Upper lobe of right lung (tissue), 1 donor: ENCODE results near the gene DNAJC1. TPM values are rescaled to one million over a fixed set of nuclear protein-coding genes. Genes with fewer than 3 reads are reported as not detected.

Source experiments
- ATAC-seq: fragments of 200-7000 bp; cut with Tn5 transposase; one replicate; pipeline ENCODE4 v1.9.1; 2020; ENCODE audit warnings: mild to moderate bottlenecking, moderate library complexity
- DNase-seq: peaks from one replicate; pipeline ENCODE4 v3.0.0-alpha.2; 2020
- H3K27ac ChIP-seq: fragments of 200-600 bp; one replicate; pipeline ENCODE4 v1.8.0; 2022
- H3K27me3 ChIP-seq: fragments of 200-600 bp; one replicate; pipeline ENCODE4 v1.8.0; 2022; ENCODE audit warnings: mild to moderate bottlenecking
- H3K36me3 ChIP-seq: fragments of 200-600 bp; one replicate; pipeline ENCODE4 v1.8.0; 2022
- H3K4me1 ChIP-seq: fragments of 200-600 bp; one replicate; pipeline ENCODE4 v1.8.0; 2022
- H3K4me3 ChIP-seq: fragments of 200-600 bp; one replicate; pipeline ENCODE4 v1.8.0; 2022; ENCODE audit warnings: mild to moderate bottlenecking
- H3K9me3 ChIP-seq: fragments of 200-600 bp; one replicate; pipeline ENCODE4 v1.8.0; 2022
- CTCF ChIP-seq: fragments of 200-600 bp; IDR thresholded peaks from one replicate; pipeline ENCODE4 v1.8.0; 2022; ENCODE audit warnings: antibody characterized with exemption
- intact Hi-C: fragments of 100-400 bp; cut with DNase I; formaldehyde crosslinking; loops from one replicate; pipeline ENCODE4 v1.11.0; 2022
- total RNA-seq: library from RNA; stranded (reverse); fragmentation: NEBNext Ultra II Directional; extraction: Animal tissue kit (Norgen Biotek cat#: 25700); gene quantifications from one replicate; pipeline ENCODE4 v1.2.1, GENCODE V29; 2021
- donor health status: DM: no; HTN: yes; CAD: no; lungs with severe emphysema.

The DNAJC1 gene
- total RNA-seq, 1 donor from 2014 or later, result 32.7 TPM

DNA sequence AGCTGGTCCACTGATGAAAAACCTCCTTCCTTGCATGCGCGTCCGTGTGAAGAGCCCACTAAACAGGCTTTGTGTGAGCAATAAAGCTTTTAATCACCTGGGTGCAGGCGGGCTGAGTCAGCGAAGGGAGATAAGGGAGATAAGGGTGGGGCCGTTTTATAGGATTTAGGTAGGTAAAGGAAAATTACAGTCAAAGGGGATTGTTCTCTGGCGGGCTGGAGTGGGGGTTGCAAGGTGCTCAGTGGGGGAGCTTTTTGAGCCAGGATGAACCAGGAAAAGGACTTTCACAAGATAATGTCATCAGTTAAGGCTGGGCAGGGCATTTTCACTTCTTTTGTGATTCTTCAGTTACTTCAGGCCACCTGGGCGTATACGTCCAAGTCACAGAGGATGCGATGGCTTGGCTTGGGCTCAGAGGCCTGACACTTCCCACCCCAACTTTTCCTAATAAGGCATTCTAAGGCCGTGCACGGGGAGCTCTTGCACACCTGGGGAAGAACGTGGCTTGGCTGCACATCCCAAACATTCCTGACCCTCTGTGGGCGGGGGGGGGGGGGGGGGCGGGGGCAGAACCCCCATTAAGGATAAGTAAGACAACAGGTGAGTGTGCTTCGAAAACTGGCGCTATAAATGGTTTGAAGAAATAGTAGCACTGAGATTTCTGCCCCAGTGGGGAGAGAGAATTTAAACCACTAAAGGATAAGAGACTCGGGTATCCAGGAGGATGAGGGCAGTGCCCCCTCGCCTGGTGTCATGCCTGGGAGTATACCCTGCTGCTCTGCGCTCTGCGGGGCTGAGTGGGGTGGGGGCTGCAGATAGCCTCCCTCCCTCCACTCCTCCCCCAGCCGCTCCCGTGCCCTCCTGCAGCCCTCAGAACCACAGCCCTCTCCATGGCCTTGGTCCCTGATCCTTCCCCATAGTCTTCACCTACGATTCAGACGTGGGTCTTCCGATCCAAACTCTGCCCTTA lies 251.9 kb downstream of the DNAJC1 start:
- no peak for DNase-seq
- ATAC-seq, result no peak
- Histone ChIP-seq H3K36me3 (peaks cover 5% of the 10 kb centered on the region), H3K27ac (no peak overlapping the region), H3K4me1 (no peaks in the 10 kb centered on the region), H3K4me3 (no peak overlapping the region), H3K9me3 (no peaks in the 10 kb centered on the region), H3K27me3 (no peaks in the 10 kb centered on the region)
- intact Hi-C loops, result no loop called here
- TF ChIP-seq CTCF, result no peak

GRCh38 chr10:21750424-21750823 lies 253.1 kb downstream of the DNAJC1 start:
- H3K9me3 ChIP-seq, result no peaks in the 10 kb centered on the region
- no peak for ATAC-seq
- TF ChIP-seq CTCF, result no peak

DNA sequence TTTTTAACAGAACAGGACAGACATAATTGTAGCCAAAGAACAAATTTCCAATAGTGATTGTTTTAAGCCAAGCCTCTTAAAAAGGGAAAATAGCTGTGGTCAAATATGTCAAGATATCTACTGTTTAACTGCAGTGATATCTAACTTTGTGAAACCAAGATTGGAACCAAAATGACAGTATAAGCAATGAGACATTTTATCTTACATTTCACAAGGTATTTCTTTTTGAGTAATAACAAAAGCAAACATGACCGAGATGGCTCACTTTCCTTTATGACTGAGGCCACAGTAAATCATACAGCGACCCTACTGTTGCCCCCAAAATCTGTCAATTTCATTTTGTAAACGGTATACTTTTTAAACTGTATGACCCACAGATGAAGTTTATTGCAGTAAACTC lies 253.7 kb downstream of the DNAJC1 start:
- peaks cover 1% of the 10 kb centered on the region for H3K36me3 ChIP-seq
- no peak overlapping the region for H3K27ac ChIP-seq
- no peak for ATAC-seq
- intact Hi-C loops, result no loop called here
- H3K27me3 ChIP-seq, result no peaks in the 10 kb centered on the region
- H3K9me3 ChIP-seq, result no peaks in the 10 kb centered on the region
- no peak overlapping the region for H3K4me3 ChIP-seq
- DNase-seq, result no peak
- no peak for TF ChIP-seq CTCF
- H3K4me1 ChIP-seq, result no peaks in the 10 kb centered on the region

More at GRCh38 chr10:21750424-21750823, 253.1 kb downstream of the DNAJC1 start:
- Histone ChIP-seq H3K4me3 (no peak overlapping the region), H3K27me3 (no peaks in the 10 kb centered on the region), H3K4me1 (no peaks in the 10 kb centered on the region), H3K27ac (no peak overlapping the region), H3K36me3 (peaks cover 4% of the 10 kb centered on the region)
- intact Hi-C loops, result no loop called here
- no peak for DNase-seq

GRCh38 chr10:21747809-21748208 lies 255.7 kb downstream of the DNAJC1 start:
- no peaks in the 10 kb centered on the region for H3K9me3 ChIP-seq
- ATAC-seq (no peak), DNase-seq (no peak)
- H3K36me3 ChIP-seq, result peaks cover 20% of the 10 kb centered on the region
- intact Hi-C loops, result no loop called here
- H3K4me1 ChIP-seq, result no peaks in the 10 kb centered on the region
- H3K27ac ChIP-seq, result no peak overlapping the region
- H3K4me3 ChIP-seq, result no peak overlapping the region
- H3K27me3 ChIP-seq, result no peaks in the 10 kb centered on the region
- TF ChIP-seq CTCF, result no peak

GRCh38 chr10:21746118-21746517 lies 257.4 kb downstream of the DNAJC1 start:
- intact Hi-C loops, result no loop called here
- Histone ChIP-seq H3K27me3 (no peaks in the 10 kb centered on the region), H3K36me3 (peaks cover 36% of the 10 kb centered on the region), H3K4me3 (no peak overlapping the region), H3K4me1 (no peaks in the 10 kb centered on the region), H3K9me3 (no peaks in the 10 kb centered on the region), H3K27ac (no peak overlapping the region)
- no peak for ATAC-seq
- DNase-seq, result no peak
- TF ChIP-seq CTCF, result no peak
